ENCODE results near the gene BOD1. TPM values are rescaled to one million over a fixed set of nuclear protein-coding genes. Genes with fewer than 3 reads are reported as not detected.

BOD1 gene
- total RNA-seq, 4 donors from 2014 or later, result 37.3 to 55.1 (median 44.7) TPM

GRCh38 chr5:173645890-173646574 lies 29.6 kb upstream of the BOD1 start:
- no peaks in the 10 kb centered on the region for H3K9me3 ChIP-seq
- no peaks in the 10 kb centered on the region for H3K27me3 ChIP-seq
- no peak overlapping the region for H3K4me3 ChIP-seq
- H3K36me3 ChIP-seq, result no peaks in the 10 kb centered on the region
- H3K27ac ChIP-seq, result peak overlapping the region in 2 of 4 donors; percentile 62 to 65
- H3K4me1 ChIP-seq, result peaks cover 0 to 10% (median 0%) of the 10 kb centered on the region in 4 donors
- TF ChIP-seq EP300 (IDR thresholded peaks at IDR 0.05), result no peak
- TF ChIP-seq, protein P1, sequence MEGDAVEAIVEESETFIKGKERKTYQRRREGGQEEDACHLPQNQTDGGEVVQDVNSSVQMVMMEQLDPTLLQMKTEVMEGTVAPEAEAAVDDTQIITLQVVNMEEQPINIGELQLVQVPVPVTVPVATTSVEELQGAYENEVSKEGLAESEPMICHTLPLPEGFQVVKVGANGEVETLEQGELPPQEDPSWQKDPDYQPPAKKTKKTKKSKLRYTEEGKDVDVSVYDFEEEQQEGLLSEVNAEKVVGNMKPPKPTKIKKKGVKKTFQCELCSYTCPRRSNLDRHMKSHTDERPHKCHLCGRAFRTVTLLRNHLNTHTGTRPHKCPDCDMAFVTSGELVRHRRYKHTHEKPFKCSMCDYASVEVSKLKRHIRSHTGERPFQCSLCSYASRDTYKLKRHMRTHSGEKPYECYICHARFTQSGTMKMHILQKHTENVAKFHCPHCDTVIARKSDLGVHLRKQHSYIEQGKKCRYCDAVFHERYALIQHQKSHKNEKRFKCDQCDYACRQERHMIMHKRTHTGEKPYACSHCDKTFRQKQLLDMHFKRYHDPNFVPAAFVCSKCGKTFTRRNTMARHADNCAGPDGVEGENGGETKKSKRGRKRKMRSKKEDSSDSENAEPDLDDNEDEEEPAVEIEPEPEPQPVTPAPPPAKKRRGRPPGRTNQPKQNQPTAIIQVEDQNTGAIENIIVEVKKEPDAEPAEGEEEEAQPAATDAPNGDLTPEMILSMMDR (IDR thresholded peaks at IDR 0.05), result no peak
- no peak for TF ChIP-seq POLR2A (IDR thresholded peaks at IDR 0.05)
- WGBS, 2 donors, result 90 to 96% methylated on average over 8 to 10 of the region's 10 CpGs
- DNase-seq (ENCODE audit: low spot score in 2 of 2), result no peak

DNA sequence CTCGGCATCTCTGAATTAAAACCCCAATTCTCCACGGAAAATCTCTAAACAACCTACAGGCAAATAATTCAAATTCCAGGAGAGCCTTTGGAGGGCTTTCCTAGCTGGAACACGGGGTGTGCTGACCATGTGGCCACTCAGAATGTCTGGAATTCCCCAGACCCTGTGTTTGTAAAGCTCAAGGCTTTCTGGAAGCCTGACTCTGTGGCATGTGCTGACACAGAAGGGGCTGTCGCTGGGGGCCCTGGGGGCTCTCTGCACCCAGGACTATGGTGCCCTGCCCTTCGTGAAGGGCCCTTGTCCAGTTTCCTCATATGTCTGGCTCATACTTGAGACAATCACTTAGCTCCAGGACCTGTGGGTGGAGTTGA lies 29.0 kb upstream of the BOD1 start:
- peak overlapping the region in 2 of 4 donors; percentile 62 to 65 for H3K27ac ChIP-seq
- no peaks in the 10 kb centered on the region for H3K36me3 ChIP-seq
- WGBS, 2 donors, result 14 to 23% methylated on average over 5 of the region's 5 CpGs
- no peak for DNase-seq (ENCODE audit: low spot score in 2 of 2)
- no peak overlapping the region for H3K4me3 ChIP-seq
- H3K4me1 ChIP-seq, result peaks cover 0 to 10% (median 0%) of the 10 kb centered on the region in 4 donors
- H3K27me3 ChIP-seq, result no peaks in the 10 kb centered on the region
- TF ChIP-seq, protein P1 (IDR thresholded peaks at IDR 0.05), result no peak
- TF ChIP-seq POLR2A (IDR thresholded peaks at IDR 0.05), result no peak
- no peak for TF ChIP-seq EP300 (IDR thresholded peaks at IDR 0.05)
- H3K9me3 ChIP-seq, result no peaks in the 10 kb centered on the region

DNA sequence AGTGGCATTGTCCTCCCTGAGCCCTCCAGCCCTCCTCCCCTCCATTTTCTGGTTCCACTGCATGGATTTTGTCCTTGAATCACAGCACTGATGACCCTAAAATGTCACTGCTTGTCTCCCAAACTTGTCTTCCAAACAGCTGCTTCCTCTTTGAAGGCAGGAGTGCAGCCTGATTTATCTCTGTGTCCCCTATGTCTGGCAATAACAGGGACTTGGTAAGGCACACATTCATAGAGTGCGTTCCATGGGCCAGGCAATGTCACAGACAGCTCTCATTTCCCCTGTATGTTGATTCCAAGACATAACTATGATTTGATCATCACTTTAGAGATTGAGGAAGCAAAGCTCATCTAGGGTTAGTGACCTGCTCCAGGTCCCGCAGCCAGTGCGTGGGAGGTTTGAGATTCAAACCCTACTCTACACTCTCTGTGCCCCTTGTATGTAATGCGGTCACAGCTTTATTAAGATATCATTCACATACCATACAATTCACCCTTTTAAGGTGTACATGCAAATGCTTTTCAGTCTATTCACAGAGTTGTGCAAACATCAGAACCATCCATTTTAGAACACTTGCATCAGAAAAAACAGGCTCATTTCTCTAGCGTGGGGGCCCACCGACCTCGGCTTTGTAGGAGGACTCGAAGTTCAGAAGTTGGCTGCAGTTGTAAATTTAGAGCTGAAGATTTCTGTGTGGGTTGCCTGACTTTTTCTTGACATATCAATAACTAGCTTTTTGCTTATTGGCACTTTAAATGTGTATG lies 28.4 kb upstream of the BOD1 start:
- WGBS, 2 donors, result 34 to 37% methylated on average over 8 of the region's 8 CpGs
- no peak overlapping the region for H3K4me3 ChIP-seq
- DNase-seq (ENCODE audit: low spot score in 2 of 2), result no peak

GRCh38 chr5:173643964-173644363 lies 27.5 kb upstream of the BOD1 start:
- no peaks in the 10 kb centered on the region for H3K9me3 ChIP-seq
- no peak for TF ChIP-seq EP300 (IDR thresholded peaks at IDR 0.05)
- TF ChIP-seq POLR2A (IDR thresholded peaks at IDR 0.05), result no peak
- TF ChIP-seq, protein P1 (IDR thresholded peaks at IDR 0.05), result no peak
- H3K4me3 ChIP-seq, result no peak overlapping the region
- H3K4me1 ChIP-seq, result peaks cover 0 to 10% (median 0%) of the 10 kb centered on the region in 4 donors
- H3K27me3 ChIP-seq, result no peaks in the 10 kb centered on the region
- 47 to 55% methylated on average over 3 of the region's 3 CpGs for WGBS, 2 donors
- peak overlapping the region in 1 of 4 donors; percentile 65 for H3K27ac ChIP-seq
- no peak for DNase-seq (ENCODE audit: low spot score in 2 of 2)
- H3K36me3 ChIP-seq, result no peaks in the 10 kb centered on the region

More for the DNA sequence above, 28.4 kb upstream of the BOD1 start:
- Histone ChIP-seq H3K27ac (peak overlapping the region in 1 of 4 donors; percentile 65), H3K4me1 (peaks cover 0 to 10% (median 0%) of the 10 kb centered on the region in 4 donors), H3K9me3 (no peaks in the 10 kb centered on the region), H3K36me3 (no peaks in the 10 kb centered on the region), H3K27me3 (no peaks in the 10 kb centered on the region)
- TF ChIP-seq, protein P1 (IDR thresholded peaks at IDR 0.05), result no peak
- TF ChIP-seq EP300 (IDR thresholded peaks at IDR 0.05), result no peak
- no peak for TF ChIP-seq POLR2A (IDR thresholded peaks at IDR 0.05)
